LNCaP clone FGC (cell line): ENCODE data around the gene PACSIN2.

Source experiments
- DNase-seq: peaks from one replicate; pipeline ENCODE4 v3.0.0-alpha.2; 2011; ENCODE audit warnings: low read depth
- H3K4me3 ChIP-seq: 2 replicates; pipeline ENCODE4 v1.5.1; 2011; ENCODE audit warnings: mild to moderate bottlenecking, low read depth, low read length, control low read depth
- TF ChIP-seq, protein P1 (sequence below): IDR thresholded peaks from 2 replicates; pipeline ENCODE4 v1.5.1; 2012; ENCODE audit warnings: mild to moderate bottlenecking; ENCODE audit not compliant: control insufficient read depth, insufficient read depth; ENCODE audit errors: extremely low read depth

Gene PACSIN2

GRCh38 chr22:42994917-42995562, 19.9 kb downstream of the PACSIN2 start:
- TF ChIP-seq, protein P1, sequence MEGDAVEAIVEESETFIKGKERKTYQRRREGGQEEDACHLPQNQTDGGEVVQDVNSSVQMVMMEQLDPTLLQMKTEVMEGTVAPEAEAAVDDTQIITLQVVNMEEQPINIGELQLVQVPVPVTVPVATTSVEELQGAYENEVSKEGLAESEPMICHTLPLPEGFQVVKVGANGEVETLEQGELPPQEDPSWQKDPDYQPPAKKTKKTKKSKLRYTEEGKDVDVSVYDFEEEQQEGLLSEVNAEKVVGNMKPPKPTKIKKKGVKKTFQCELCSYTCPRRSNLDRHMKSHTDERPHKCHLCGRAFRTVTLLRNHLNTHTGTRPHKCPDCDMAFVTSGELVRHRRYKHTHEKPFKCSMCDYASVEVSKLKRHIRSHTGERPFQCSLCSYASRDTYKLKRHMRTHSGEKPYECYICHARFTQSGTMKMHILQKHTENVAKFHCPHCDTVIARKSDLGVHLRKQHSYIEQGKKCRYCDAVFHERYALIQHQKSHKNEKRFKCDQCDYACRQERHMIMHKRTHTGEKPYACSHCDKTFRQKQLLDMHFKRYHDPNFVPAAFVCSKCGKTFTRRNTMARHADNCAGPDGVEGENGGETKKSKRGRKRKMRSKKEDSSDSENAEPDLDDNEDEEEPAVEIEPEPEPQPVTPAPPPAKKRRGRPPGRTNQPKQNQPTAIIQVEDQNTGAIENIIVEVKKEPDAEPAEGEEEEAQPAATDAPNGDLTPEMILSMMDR, result no peak
- DNase-seq, result peak; percentile 100
- peak overlapping the region; percentile 56 for H3K4me3 ChIP-seq

- H3K4me3 ChIP-seq, result peak overlapping the region; percentile 56
Observed at GRCh38 chr22:42994276-42994916, 20.6 kb downstream of the PACSIN2 start.

GRCh38 chr22:42993651-42994275, 21.2 kb downstream of the PACSIN2 start:
- TF ChIP-seq, protein P1, result no peak
- no peak for DNase-seq
- peak overlapping the region; percentile 56 for H3K4me3 ChIP-seq

More at GRCh38 chr22:42994276-42994916, 20.6 kb downstream of the PACSIN2 start:
- TF ChIP-seq, protein P1, result no peak
- DNase-seq, result no peak

GRCh38 chr22:42992886-42993479, 22.0 kb downstream of the PACSIN2 start:
- no peak for DNase-seq
- H3K4me3 ChIP-seq, result no peak overlapping the region
- TF ChIP-seq, protein P1, result no peak

- no peak overlapping the region for H3K4me3 ChIP-seq
- TF ChIP-seq, protein P1, result no peak
- no peak for DNase-seq
Observed at GRCh38 chr22:42992092-42992491, 22.9 kb downstream of the PACSIN2 start.

- no peak overlapping the region for H3K4me3 ChIP-seq
- no peak for DNase-seq
- TF ChIP-seq, protein P1, result no peak
Observed at GRCh38 chr22:42991010-42991651, 23.8 kb downstream of the PACSIN2 start.
